HEK293 (cell line): ENCODE measurements around the gene LPCAT2.

Source experiments
- CTCF ChIA-PET: fragments of 350-600 bp; formaldehyde crosslinking; extraction: SDS; loops from one replicate; lab custom pipeline; 2021; ENCODE audit warnings: antibody characterized with exemption; lab: Yijun Ruan, JAX
- POLR2A ChIA-PET: fragments of 300-600 bp; formaldehyde crosslinking; extraction: SDS; loops from one replicate; lab custom pipeline; 2020; ENCODE audit warnings: antibody characterized with exemption, inconsistent platforms; lab: Yijun Ruan, JAX
- H3K27ac ChIP-seq: fragments of 200-500 bp; sonication (Bioruptor generic); 2 replicates; pipeline ENCODE4 v1.5.1; 2014; ENCODE audit warnings: low read depth, low read length, control low read depth, inconsistent platforms; ENCODE audit errors: extremely low read depth
- H3K36me3 ChIP-seq, 2 experiments: fragments of 200-500 bp in 1 of 2; sonication (Bioruptor generic) in 1 of 2; 1 replicate in 1 of 2; 2 replicates in 1 of 2; pipeline ENCODE4 v1.5.1; 2014 to 2017; ENCODE audit warnings: inconsistent platforms in 2 of 2, low read length in 2 of 2; ENCODE audit not compliant: control insufficient read depth in 2 of 2, insufficient read depth in 1 of 2
- H3K4me1 ChIP-seq: fragments of 200-500 bp; sonication (Bioruptor generic); 2 replicates; pipeline ENCODE4 v1.5.1; 2014; ENCODE audit warnings: mild to moderate bottlenecking, low read length, inconsistent platforms; ENCODE audit not compliant: control insufficient read depth, insufficient read depth
- H3K4me3 ChIP-seq: 2 replicates; pipeline ENCODE4 v1.5.1; 2011; ENCODE audit warnings: low read depth, mild to moderate bottlenecking, control low read depth, low read length, moderate library complexity
- H3K9me3 ChIP-seq: fragments of 200-500 bp; sonication (Bioruptor generic); 2 replicates; pipeline ENCODE4 v1.5.1; 2014; ENCODE audit warnings: low read depth, low read length, inconsistent platforms; ENCODE audit not compliant: control insufficient read depth, insufficient read depth
- BCL11B ChIP-seq: fragments of 450-650 bp; formaldehyde crosslinking; IDR thresholded peaks from 2 replicates; pipeline ENCODE4 v1.5.1; 2016; ENCODE audit warnings: low read depth, missing biosample characterization, missing genetic modification characterization
- GLIS1 ChIP-seq: fragments of 450-650 bp; formaldehyde crosslinking; IDR thresholded peaks from 2 replicates; pipeline ENCODE4 v1.5.1; 2016; ENCODE audit warnings: missing biosample characterization, missing genetic modification characterization
- HOXD13 ChIP-seq: sonication (generic); formaldehyde crosslinking; IDR thresholded peaks from 2 replicates; pipeline ENCODE4 v1.8.0; 2022; ENCODE audit warnings: missing genetic modification reagents, borderline replicate concordance
- KLF8 ChIP-seq: fragments of 450-650 bp; formaldehyde crosslinking; IDR thresholded peaks from 2 replicates; pipeline ENCODE4 v1.5.1; 2016; ENCODE audit warnings: missing biosample characterization, missing genetic modification characterization
- PRDM4 ChIP-seq: fragments of 450-650 bp; formaldehyde crosslinking; IDR thresholded peaks from 2 replicates; pipeline ENCODE4 v1.5.1; 2017; ENCODE audit warnings: missing biosample characterization, missing genetic modification characterization
- SCRT2 ChIP-seq: fragments of 450-650 bp; formaldehyde crosslinking; IDR thresholded peaks from 2 replicates; pipeline ENCODE4 v1.5.1; 2016; ENCODE audit warnings: missing biosample characterization, missing genetic modification characterization
- YY2 ChIP-seq: fragments of 450-650 bp; formaldehyde crosslinking; IDR thresholded peaks from 2 replicates; pipeline ENCODE4 v1.5.1; 2016; ENCODE audit warnings: missing biosample characterization, missing genetic modification characterization
- ZBTB44 ChIP-seq: fragments of 450-650 bp; IDR thresholded peaks from 2 replicates; pipeline ENCODE4 v1.5.1; 2018; ENCODE audit warnings: missing biosample characterization, mild to moderate bottlenecking, missing genetic modification characterization
- ZNF148 ChIP-seq: fragments of 450-650 bp; formaldehyde crosslinking; IDR thresholded peaks from 2 replicates; pipeline ENCODE4 v1.5.0; 2017; ENCODE audit warnings: missing biosample characterization, missing genetic modification characterization, borderline replicate concordance
- ZNF169 ChIP-seq: fragments of 450-650 bp; formaldehyde crosslinking; IDR thresholded peaks from 2 replicates; pipeline ENCODE4 v1.5.1; 2016; ENCODE audit warnings: missing biosample characterization, missing genetic modification characterization
- ZNF175 ChIP-seq: fragments of 450-650 bp; formaldehyde crosslinking; IDR thresholded peaks from 2 replicates; pipeline ENCODE4 v1.5.1; 2016; ENCODE audit warnings: missing biosample characterization, missing genetic modification characterization
- ZNF184 ChIP-seq: fragments of 450-650 bp; IDR thresholded peaks from 2 replicates; pipeline ENCODE4 v1.5.1; 2018; ENCODE audit warnings: missing biosample characterization, mild to moderate bottlenecking, missing genetic modification characterization
- ZNF19 ChIP-seq: fragments of 450-650 bp; formaldehyde crosslinking; IDR thresholded peaks from 2 replicates; pipeline ENCODE4; 2016; ENCODE audit warnings: missing biosample characterization, missing genetic modification characterization, low read depth
- ZNF324 ChIP-seq: fragments of 450-650 bp; formaldehyde crosslinking; IDR thresholded peaks from 2 replicates; pipeline ENCODE4 v1.5.1; 2016; ENCODE audit warnings: missing biosample characterization, missing genetic modification characterization
- ZNF341 ChIP-seq: fragments of 450-650 bp; formaldehyde crosslinking; IDR thresholded peaks from 2 replicates; pipeline ENCODE4; 2016; ENCODE audit warnings: low read depth, missing biosample characterization, missing genetic modification characterization
- ZNF350 ChIP-seq: fragments of 450-650 bp; formaldehyde crosslinking; IDR thresholded peaks from 2 replicates; pipeline ENCODE4 v1.5.0; 2017; ENCODE audit warnings: missing biosample characterization, mild to moderate bottlenecking, missing genetic modification characterization
- ZNF416 ChIP-seq: fragments of 450-650 bp; formaldehyde crosslinking; IDR thresholded peaks from 2 replicates; pipeline ENCODE4 v1.5.1; 2016; ENCODE audit warnings: missing biosample characterization, missing genetic modification characterization
- ZNF530 ChIP-seq: fragments of 450-650 bp; formaldehyde crosslinking; IDR thresholded peaks from 2 replicates; pipeline ENCODE4 v1.5.1; 2016; ENCODE audit warnings: low read depth, missing biosample characterization, missing genetic modification characterization
- ZNF544 ChIP-seq: fragments of 450-650 bp; formaldehyde crosslinking; IDR thresholded peaks from 2 replicates; pipeline ENCODE4 v1.5.0; 2017; ENCODE audit warnings: missing biosample characterization, missing genetic modification characterization
- ZNF561 ChIP-seq: fragments of 450-650 bp; IDR thresholded peaks from 2 replicates; pipeline ENCODE4 v1.5.1; 2018; ENCODE audit warnings: missing biosample characterization, missing genetic modification characterization, borderline replicate concordance
- ZNF658 ChIP-seq: fragments of 450-650 bp; formaldehyde crosslinking; IDR thresholded peaks from 2 replicates; pipeline ENCODE4; 2016; ENCODE audit warnings: missing biosample characterization, missing genetic modification characterization
- ZNF707 ChIP-seq: fragments of 450-650 bp; formaldehyde crosslinking; IDR thresholded peaks from 2 replicates; pipeline ENCODE4 v1.5.1; 2016; ENCODE audit warnings: missing biosample characterization, missing genetic modification characterization
- ZNF777 ChIP-seq: fragments of 450-650 bp; formaldehyde crosslinking; IDR thresholded peaks from 2 replicates; pipeline ENCODE4 v1.5.1; 2017; ENCODE audit warnings: missing biosample characterization, missing genetic modification characterization, borderline replicate concordance

The LPCAT2 gene

GRCh38 chr16:55487048-55487803, 21.6 kb upstream of the LPCAT2 start:
- H3K4me3 ChIP-seq = no peak overlapping the region
- TF ChIP-seq YY2 = no peak
- no peak for TF ChIP-seq ZNF544 (tag by site-specific recombination)
- no peak for TF ChIP-seq ZNF530 (tag by site-specific recombination)
- TF ChIP-seq ZNF175 (tag by site-specific recombination) = no peak
- TF ChIP-seq ZNF341 (tag by site-specific recombination) = no peak
- no peak for TF ChIP-seq GLIS1 (tag by site-specific recombination)
- no peak for TF ChIP-seq ZNF777
- no peak for TF ChIP-seq SCRT2 (tag by site-specific recombination)
- no peak for TF ChIP-seq BCL11B (tag by site-specific recombination)
- TF ChIP-seq ZNF350 (tag by site-specific recombination) = no peak
- no peak for TF ChIP-seq ZNF19 (tag by site-specific recombination)
- TF ChIP-seq PRDM4 = no peak
- TF ChIP-seq ZNF169 = no peak
- TF ChIP-seq ZNF324 = no peak
- TF ChIP-seq ZNF184 (tag by site-specific recombination) = no peak
- no peak for TF ChIP-seq KLF8 (tag by site-specific recombination)
- no peaks in the 10 kb centered on the region for H3K4me1 ChIP-seq
- ChIA-PET POLR2A (no interaction called here), CTCF (interaction anchor here (0.8 to 1.3 kb wide), 3 partner anchors 14 to 16 kb away, joined by 5 to 7 read pairs (median 6); no protein-coding TSS in a partner anchor)
- peaks cover 0 to 72% of the 10 kb centered on the region in 2 experiments; a peak in 1 of 3 replicates for H3K36me3 ChIP-seq
- H3K27ac ChIP-seq = no peak overlapping the region
- no peaks in the 10 kb centered on the region for H3K9me3 ChIP-seq

GRCh38 chr16:55488306-55488705, 20.6 kb upstream of the LPCAT2 start:
- ChIA-PET CTCF (interaction anchor here (0.8 kb wide), 1 partner anchor 13 kb away, joined by 7 read pairs; no protein-coding TSS in a partner anchor), POLR2A (no interaction called here)
- peaks cover 0 to 71% of the 10 kb centered on the region in 2 experiments; a peak in 1 of 3 replicates for H3K36me3 ChIP-seq

More at GRCh38 chr16:55488306-55488705, 20.6 kb upstream of the LPCAT2 start:
- no peak overlapping the region for H3K27ac ChIP-seq
- TF ChIP-seq ZNF148 (tag by site-specific recombination) (no peak), ZBTB44 (tag by site-specific recombination) (no peak), ZNF561 (tag by site-specific recombination) (no peak), ZNF169 (no peak), ZNF416 (tag by site-specific recombination) (no peak), ZNF707 (tag by site-specific recombination) (no peak), HOXD13 (CRISPR knock-in tag) (no peak), ZNF658 (tag by site-specific recombination) (no peak)
- H3K9me3 ChIP-seq = no peaks in the 10 kb centered on the region
- no peak overlapping the region for H3K4me3 ChIP-seq
- no peaks in the 10 kb centered on the region for H3K4me1 ChIP-seq
